ENCODE measurements around the gene INHA. TPM values are rescaled to one million over a fixed set of nuclear protein-coding genes. Genes with fewer than 3 reads are reported as not detected.

INHA gene
- total and polyA plus RNA-seq, 2 experiments from 2014 or later = 3.3 to 8.1 TPM

DNA sequence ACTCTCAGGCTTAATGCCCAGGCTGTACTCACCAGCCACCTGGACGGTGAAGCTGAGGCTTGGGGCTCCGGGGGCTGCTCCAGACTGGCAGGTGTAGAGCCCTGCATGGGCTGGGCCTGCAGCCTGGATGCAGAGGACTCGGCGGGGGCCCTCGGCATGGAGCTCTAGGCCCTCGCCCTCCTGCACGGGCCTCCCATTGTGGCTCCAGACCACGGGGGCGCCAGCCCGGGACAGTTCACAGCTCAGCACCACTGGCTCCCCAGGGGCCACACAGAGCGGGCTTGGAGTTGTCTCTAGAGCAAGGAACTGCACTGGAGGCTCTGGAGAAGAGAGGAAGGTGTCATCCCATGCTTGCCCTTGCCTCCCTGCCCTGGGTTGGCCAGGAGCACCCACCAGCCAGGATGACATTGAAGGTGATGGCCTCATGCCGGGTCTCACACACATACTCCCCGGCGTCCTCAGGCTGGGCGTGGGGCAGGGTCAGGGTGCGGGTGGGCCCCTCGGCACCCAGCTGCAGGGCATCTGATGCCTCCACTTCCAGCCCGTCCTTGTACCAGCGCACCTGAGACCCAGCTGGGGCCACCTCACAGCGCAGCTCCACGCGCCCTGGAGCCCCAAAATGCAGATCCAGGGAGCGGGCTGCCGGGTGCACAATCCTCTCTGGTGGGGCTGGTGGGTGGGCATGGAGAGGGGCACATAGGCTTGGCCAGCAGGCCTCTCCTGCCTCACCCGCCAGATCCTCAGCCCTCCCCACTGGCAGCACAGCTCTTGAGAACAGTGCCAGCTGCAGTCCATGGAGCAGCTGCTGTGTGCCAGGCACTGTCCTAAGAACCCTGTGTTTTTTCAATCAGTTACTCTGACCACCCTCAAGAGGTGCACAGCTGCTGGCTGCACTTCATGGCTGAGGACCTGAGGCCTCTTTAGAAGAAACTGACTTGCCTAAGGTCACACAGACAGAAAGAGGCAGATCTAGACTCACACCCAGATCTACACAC lies 14.0 kb upstream of the INHA start:
- TF ChIP-seq, protein P1, sequence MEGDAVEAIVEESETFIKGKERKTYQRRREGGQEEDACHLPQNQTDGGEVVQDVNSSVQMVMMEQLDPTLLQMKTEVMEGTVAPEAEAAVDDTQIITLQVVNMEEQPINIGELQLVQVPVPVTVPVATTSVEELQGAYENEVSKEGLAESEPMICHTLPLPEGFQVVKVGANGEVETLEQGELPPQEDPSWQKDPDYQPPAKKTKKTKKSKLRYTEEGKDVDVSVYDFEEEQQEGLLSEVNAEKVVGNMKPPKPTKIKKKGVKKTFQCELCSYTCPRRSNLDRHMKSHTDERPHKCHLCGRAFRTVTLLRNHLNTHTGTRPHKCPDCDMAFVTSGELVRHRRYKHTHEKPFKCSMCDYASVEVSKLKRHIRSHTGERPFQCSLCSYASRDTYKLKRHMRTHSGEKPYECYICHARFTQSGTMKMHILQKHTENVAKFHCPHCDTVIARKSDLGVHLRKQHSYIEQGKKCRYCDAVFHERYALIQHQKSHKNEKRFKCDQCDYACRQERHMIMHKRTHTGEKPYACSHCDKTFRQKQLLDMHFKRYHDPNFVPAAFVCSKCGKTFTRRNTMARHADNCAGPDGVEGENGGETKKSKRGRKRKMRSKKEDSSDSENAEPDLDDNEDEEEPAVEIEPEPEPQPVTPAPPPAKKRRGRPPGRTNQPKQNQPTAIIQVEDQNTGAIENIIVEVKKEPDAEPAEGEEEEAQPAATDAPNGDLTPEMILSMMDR (IDR thresholded peaks at IDR 0.05; ENCODE audit: poor library complexity) = no peak
- no peak for TF ChIP-seq EZH2 (IDR thresholded peaks at IDR 0.05; ENCODE audit: borderline replicate concordance)
- Histone ChIP-seq H3K27ac (no peak overlapping the region), H3K9me3 (ENCODE audit: low read depth) (no peaks in the 10 kb centered on the region), H3K79me2 (no peaks in the 10 kb centered on the region), H3K4me3 (no peak overlapping the region), H4K20me1 (ENCODE audit: insufficient read depth, poor library complexity, severe bottlenecking) (no peaks in the 10 kb centered on the region), H3K27me3 (peaks cover 2% of the 10 kb centered on the region), H2AFZ (no peak overlapping the region), H3K4me1 (ENCODE audit: insufficient read depth) (peaks cover 2% of the 10 kb centered on the region), H3K36me3 (replicated peaks; ENCODE audit: insufficient read depth, low read depth) (no peaks in the 10 kb centered on the region), H3K4me2 (no peak overlapping the region), H3K9me2 (replicated peaks; ENCODE audit: insufficient read depth) (no peaks in the 10 kb centered on the region)
- DNase-seq (ENCODE audit: low spot score) = no peak
- 96% methylated on average over 23 of the region's 25 CpGs for WGBS (ENCODE audit: low lambda C conversion rate, missing lambda C conversion rate)

- Histone ChIP-seq H3K27ac (no peak overlapping the region), H3K4me1 (ENCODE audit: insufficient read depth) (no peaks in the 10 kb centered on the region), H4K20me1 (ENCODE audit: insufficient read depth, poor library complexity, severe bottlenecking) (no peaks in the 10 kb centered on the region), H3K36me3 (replicated peaks; ENCODE audit: insufficient read depth, low read depth) (no peaks in the 10 kb centered on the region), H2AFZ (no peak overlapping the region), H3K79me2 (no peaks in the 10 kb centered on the region), H3K4me3 (no peak overlapping the region), H3K4me2 (no peak overlapping the region), H3K27me3 (no peaks in the 10 kb centered on the region), H3K9me3 (ENCODE audit: low read depth) (no peaks in the 10 kb centered on the region), H3K9me2 (replicated peaks; ENCODE audit: insufficient read depth) (no peaks in the 10 kb centered on the region)
- DNase-seq (ENCODE audit: low spot score) = no peak
- no peak for TF ChIP-seq EZH2phosphoT487 (IDR thresholded peaks at IDR 0.05; ENCODE audit: low read depth, severe bottlenecking, unreplicated experiment)
- no peak for TF ChIP-seq EZH2 (IDR thresholded peaks at IDR 0.05; ENCODE audit: borderline replicate concordance)
- TF ChIP-seq, protein P1 (IDR thresholded peaks at IDR 0.05; ENCODE audit: poor library complexity) = no peak
- 95% methylated on average over 20 of the region's 20 CpGs for WGBS (ENCODE audit: low lambda C conversion rate, missing lambda C conversion rate)
Measured at GRCh38 chr2:219559156-219559915, 12.8 kb upstream of the INHA start.

DNA sequence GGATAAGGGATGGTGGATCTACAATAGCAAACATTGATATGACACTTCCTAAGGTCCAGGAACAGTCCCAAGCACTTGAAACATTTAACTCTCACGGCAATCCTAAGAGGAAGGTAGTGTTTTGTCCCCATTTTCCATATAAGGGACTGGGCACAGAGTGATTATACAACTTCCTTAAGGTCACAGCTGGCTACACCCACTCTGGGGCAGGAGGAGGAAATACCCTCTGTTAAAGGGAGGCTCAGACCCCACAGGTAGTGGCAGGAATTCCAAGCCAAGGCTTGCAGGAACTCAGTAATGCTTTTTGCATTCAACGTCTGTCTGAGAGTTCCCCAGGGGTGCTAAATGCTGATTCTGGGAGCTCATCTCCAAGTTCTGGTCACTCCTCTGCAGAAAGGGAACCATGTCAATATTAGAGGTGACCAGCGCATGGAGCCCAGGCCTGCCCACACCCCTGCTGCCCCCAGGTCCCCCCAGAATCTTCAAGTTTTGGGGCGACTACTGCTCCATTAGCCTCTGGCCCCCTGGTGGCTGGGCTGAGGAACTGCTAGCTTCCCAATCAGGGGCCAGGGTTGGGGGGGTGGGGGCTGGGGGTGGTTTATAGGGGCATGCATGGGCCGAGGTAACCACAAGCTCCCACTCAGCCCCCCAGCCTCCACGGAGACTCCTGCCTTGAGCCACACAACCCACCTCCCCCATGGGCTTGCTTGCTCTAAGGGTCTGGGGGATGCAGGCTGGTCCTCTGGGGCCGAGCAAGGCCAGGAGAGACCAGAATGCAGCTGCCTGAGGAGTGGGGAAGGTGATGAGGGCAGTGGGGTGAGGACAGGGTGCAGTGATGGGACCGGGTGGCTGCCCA lies 11.8 kb upstream of the INHA start:
- Histone ChIP-seq H3K4me2 (no peak overlapping the region), H3K4me1 (ENCODE audit: insufficient read depth) (no peaks in the 10 kb centered on the region), H3K27ac (no peak overlapping the region), H3K27me3 (no peaks in the 10 kb centered on the region), H3K36me3 (replicated peaks; ENCODE audit: insufficient read depth, low read depth) (no peaks in the 10 kb centered on the region), H2AFZ (no peak overlapping the region), H3K4me3 (no peak overlapping the region), H4K20me1 (ENCODE audit: insufficient read depth, poor library complexity, severe bottlenecking) (no peaks in the 10 kb centered on the region), H3K9me3 (ENCODE audit: low read depth) (no peaks in the 10 kb centered on the region), H3K79me2 (no peaks in the 10 kb centered on the region), H3K9me2 (replicated peaks; ENCODE audit: insufficient read depth) (no peaks in the 10 kb centered on the region)
- WGBS (ENCODE audit: low lambda C conversion rate, missing lambda C conversion rate) = 62% methylated on average over 6 of the region's 8 CpGs
- TF ChIP-seq, protein P1 (IDR thresholded peaks at IDR 0.05; ENCODE audit: poor library complexity) = peak; percentile 62
- TF ChIP-seq EZH2 (IDR thresholded peaks at IDR 0.05; ENCODE audit: borderline replicate concordance) = no peak
- no peak for DNase-seq (ENCODE audit: low spot score)
